ENCODE data around the gene GPX5. TPM values are rescaled to one million over a fixed set of nuclear protein-coding genes. Genes with fewer than 3 reads are reported as not detected.

GPX5 gene
- total and polyA plus RNA-seq, 2 experiments from 2014 or later: not detected

GRCh38 chr6:28480253-28480932 is 45.3 kb upstream of the GPX5 start:
- Mint-ChIP-seq H3K27ac (no peak overlapping the region), H3K27me3 (ENCODE audit: insufficient read depth, low read depth, poor library complexity) (peaks cover 13% of the 10 kb centered on the region), H3K4me3 (no peak overlapping the region; the same call in 2 of the 3 replicates), H3K36me3 (ENCODE audit: low read depth) (no peaks in the 10 kb centered on the region), H3K9me3 (no peaks in the 10 kb centered on the region), H3K4me1 (peaks cover 3% of the 10 kb centered on the region; the same call in 2 of the 3 replicates)
- Histone ChIP-seq H2AFZ (no peak overlapping the region), H3K27me3 (ENCODE audit: insufficient read depth) (peaks cover 11% of the 10 kb centered on the region; the same call in 1 of the 2 replicates), H4K20me1 (replicated peaks; ENCODE audit: insufficient read depth) (no peaks in the 10 kb centered on the region), H3K36me3 (ENCODE audit: insufficient read depth) (no peaks in the 10 kb centered on the region), H3K4me2 (no peak overlapping the region), H3K9me2 (ENCODE audit: insufficient read depth) (no peaks in the 10 kb centered on the region), H3K79me2 (replicated peaks; ENCODE audit: insufficient read depth) (no peaks in the 10 kb centered on the region), H3F3A (replicated peaks; ENCODE audit: low read depth) (no peaks in the 10 kb centered on the region), H3K27ac (ENCODE audit: low read depth) (no peak overlapping the region), H3K4me3 (no peak overlapping the region), H3K4me1 (ENCODE audit: insufficient read depth) (no peaks in the 10 kb centered on the region; the same call in 1 of the 2 replicates)
- ATAC-seq (no peak), DNase-seq (ENCODE audit: low spot score) (no peak)
- no peak for TF ChIP-seq ZNF462 (CRISPR knock-in tag; IDR thresholded peaks at IDR 0.05)
- TF ChIP-seq ZNF331 (CRISPR knock-in tag; IDR thresholded peaks at IDR 0.05; ENCODE audit: low read depth): no peak
- no peak for TF ChIP-seq CTCF (conservative IDR thresholded peaks at IDR 0.05; ENCODE audit: low read depth in 2 of 2)
- TF ChIP-seq STAT1 (IDR thresholded peaks at IDR 0.05; ENCODE audit: unreplicated experiment): no peak
- no peak for TF ChIP-seq REST (IDR thresholded peaks at IDR 0.05; ENCODE audit: unreplicated experiment)
- no peak for TF ChIP-seq POLR2AphosphoS5 (IDR thresholded peaks at IDR 0.05; ENCODE audit: low read depth)
- no peak for TF ChIP-seq NANOG (IDR thresholded peaks at IDR 0.05; ENCODE audit: borderline replicate concordance)
- TF ChIP-seq ZNF114 (CRISPR knock-in tag; IDR thresholded peaks at IDR 0.05): no peak
- TF ChIP-seq ETS1 (IDR thresholded peaks at IDR 0.05): no peak
- TF ChIP-seq JUNB (IDR thresholded peaks at IDR 0.05; ENCODE audit: unreplicated experiment): no peak
- TF ChIP-seq EZH2phosphoT487 (IDR thresholded peaks at IDR 0.05; ENCODE audit: unreplicated experiment): no peak
- TF ChIP-seq CREB1 (CRISPR knock-in tag; IDR thresholded peaks at IDR 0.05; ENCODE audit: low read depth): no peak
- TF ChIP-seq EZH2 (IDR thresholded peaks at IDR 0.05; ENCODE audit: low read depth, unreplicated experiment): no peak

Measured in GM23338 (cell line).